ENCODE measurements around the gene KIF1B. TPM values are rescaled to one million over a fixed set of nuclear protein-coding genes. Genes with fewer than 3 reads are reported as not detected.
"Not testable (repeated sequence)": the region's sequence is repeated elsewhere in the genome, so short reads cannot be mapped to it uniquely, and the experiment has no call there.

The KIF1B gene
- total RNA-seq, 2 experiments from 2014 or later = 7.1 to 8.9 TPM

GRCh38 chr1:10252508-10252907, 42.1 kb downstream of the KIF1B start:
- Mint-ChIP-seq H3K36me3 (ENCODE audit: low read depth) (no peaks in the 10 kb centered on the region), H3K4me1 (ENCODE audit: low read depth) (peaks cover 4% of the 10 kb centered on the region), H3K4me3 (no peak overlapping the region), H3K27me3 (no peaks in the 10 kb centered on the region), H3K27ac (no peak overlapping the region), H3K9me3 (no peaks in the 10 kb centered on the region)
- ChIA-PET POLR2A (no interaction called here), CTCF (interaction anchor here (5.8 kb wide), 1 partner anchor 43 kb away, joined by 23 read pairs; the partner anchor contains the start of gene KIF1B)
- ATAC-seq (no peak), DNase-seq (no peak)
- TF ChIP-seq CTCF (IDR thresholded peaks at IDR 0.05) = no peak
- intact Hi-C loops (cut with micrococcal nuclease) = no loop called here

GRCh38 chr1:10253149-10253548, 42.8 kb downstream of the KIF1B start:
- Mint-ChIP-seq H3K36me3 (ENCODE audit: low read depth) (no peaks in the 10 kb centered on the region), H3K9me3 (no peaks in the 10 kb centered on the region), H3K4me1 (ENCODE audit: low read depth) (peaks cover 4% of the 10 kb centered on the region), H3K27ac (no peak overlapping the region), H3K4me3 (no peak overlapping the region), H3K27me3 (no peaks in the 10 kb centered on the region)
- ATAC-seq (no peak), DNase-seq (no peak)
- ChIA-PET POLR2A (no interaction called here), CTCF (interaction anchor here (5.8 kb wide), 1 partner anchor 44 kb away, joined by 23 read pairs; the partner anchor contains the start of gene KIF1B)
- no peak for TF ChIP-seq CTCF (IDR thresholded peaks at IDR 0.05)
- intact Hi-C loops (cut with micrococcal nuclease) = no loop called here

GRCh38 chr1:10253755-10254154, 43.4 kb downstream of the KIF1B start:
- no peak for DNase-seq
- intact Hi-C loops (cut with micrococcal nuclease) = no loop called here
- Mint-ChIP-seq H3K27ac (no peak overlapping the region), H3K27me3 (no peaks in the 10 kb centered on the region), H3K9me3 (no peaks in the 10 kb centered on the region), H3K4me3 (no peak overlapping the region), H3K4me1 (ENCODE audit: low read depth) (peaks cover 4% of the 10 kb centered on the region), H3K36me3 (ENCODE audit: low read depth) (peaks cover 3% of the 10 kb centered on the region)
- POLR2A ChIA-PET = no interaction called here
- CTCF ChIA-PET = interaction anchor here (5.8 kb wide), 1 partner anchor 44 kb away, joined by 23 read pairs; the partner anchor contains the start of gene KIF1B
- no peak for ATAC-seq
- no peak for TF ChIP-seq CTCF (IDR thresholded peaks at IDR 0.05)

- Mint-ChIP-seq H3K36me3 (ENCODE audit: low read depth) (peaks cover 10% of the 10 kb centered on the region), H3K9me3 (no peaks in the 10 kb centered on the region), H3K27ac (no peak overlapping the region), H3K4me3 (no peak overlapping the region), H3K27me3 (no peaks in the 10 kb centered on the region), H3K4me1 (ENCODE audit: low read depth) (peaks cover 2% of the 10 kb centered on the region)
- intact Hi-C loops (cut with micrococcal nuclease) = no loop called here
- no peak for TF ChIP-seq CTCF (IDR thresholded peaks at IDR 0.05)
- ChIA-PET CTCF (no interaction called here), POLR2A (interaction anchor here (0.6 kb wide), 1 partner anchor 155 kb away, joined by 3 read pairs; no protein-coding TSS in a partner anchor)
- no peak for ATAC-seq
- DNase-seq = no peak
These were observed 47.5 kb downstream of the KIF1B start for GRCh38 chr1:10257851-10258250.

GRCh38 chr1:10259547-10259946, 49.2 kb downstream of the KIF1B start:
- ATAC-seq; H3K4me3 Mint-ChIP-seq; H3K27ac Mint-ChIP-seq; H3K27me3 Mint-ChIP-seq; H3K4me1 Mint-ChIP-seq (ENCODE audit: low read depth); intact Hi-C loops (cut with micrococcal nuclease); DNase-seq; H3K9me3 Mint-ChIP-seq; CTCF ChIA-PET: not testable (repeated sequence)
- peaks cover 10% of the 10 kb centered on the region for H3K36me3 Mint-ChIP-seq (ENCODE audit: low read depth)
- POLR2A ChIA-PET = interaction anchor here (0.5 kb wide), 1 partner anchor 676 kb away, joined by 5 read pairs; no protein-coding TSS in a partner anchor
